Stimulated activated CD4-positive, alpha-beta T cell treated with anti-CD3 and anti-CD28 coated beads, Interleukin-2, amount 100 ng/mL, for 24 hours (primary cell): Measurements from ENCODE around the gene NPTN.
"Not testable (repeated sequence)": the region's sequence is repeated elsewhere in the genome, so short reads cannot be mapped to it uniquely, and the experiment has no call there.

Experiments used
- DNase-seq, 2 donors: peaks; one replicate each; pipeline ENCODE4 v3.0.0-alpha.2; 2020

The NPTN gene

DNA sequence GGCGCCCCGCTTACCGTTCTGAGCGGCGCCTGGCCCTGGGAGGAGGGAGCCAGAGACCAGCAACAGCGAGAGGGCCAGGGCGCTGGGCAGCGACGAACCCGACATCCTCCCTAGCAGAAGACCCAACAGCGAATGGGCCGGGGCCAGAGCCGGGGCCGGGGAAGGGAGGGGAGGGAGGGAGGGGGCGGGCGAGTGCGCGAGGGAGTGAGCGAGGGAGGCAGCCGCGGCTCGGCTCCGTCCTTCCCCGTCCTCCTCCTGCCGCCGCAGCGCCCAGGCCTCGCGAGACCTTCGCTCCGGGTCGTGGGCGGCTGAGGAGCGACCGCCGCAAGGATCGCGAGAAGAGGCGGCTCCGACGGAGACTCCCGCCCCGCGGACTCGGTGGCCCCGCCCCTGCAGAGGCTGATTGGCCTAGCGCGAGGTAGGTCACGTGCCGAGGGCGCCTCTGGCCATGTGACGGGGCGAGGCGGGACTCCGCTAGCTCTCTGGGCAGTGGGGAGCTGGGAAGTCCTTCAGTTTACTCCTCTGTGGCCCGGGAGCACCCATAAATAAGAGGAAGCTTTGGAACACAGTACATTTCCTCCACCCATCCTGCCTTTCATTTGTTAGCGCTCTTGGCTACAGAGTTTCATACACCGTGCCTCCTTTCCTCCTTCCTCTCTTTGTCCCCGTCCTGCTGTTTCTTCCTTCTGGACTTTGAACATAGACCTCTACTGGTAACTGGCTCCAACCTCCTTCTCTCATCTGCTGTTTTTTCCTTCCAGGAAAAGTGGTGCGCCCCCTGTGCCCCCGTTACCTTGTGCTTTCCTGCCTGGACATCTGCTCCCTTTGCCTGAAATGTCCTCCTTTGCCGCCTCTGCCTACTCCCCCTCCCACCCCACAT is at the start of gene NPTN:
NPTN (minus strand) TSS at position 279 of the 880 bp plus-strand sequence; CDS start at position 105, 174 bp downstream.
- peak; percentile 99 for DNase-seq

DNA sequence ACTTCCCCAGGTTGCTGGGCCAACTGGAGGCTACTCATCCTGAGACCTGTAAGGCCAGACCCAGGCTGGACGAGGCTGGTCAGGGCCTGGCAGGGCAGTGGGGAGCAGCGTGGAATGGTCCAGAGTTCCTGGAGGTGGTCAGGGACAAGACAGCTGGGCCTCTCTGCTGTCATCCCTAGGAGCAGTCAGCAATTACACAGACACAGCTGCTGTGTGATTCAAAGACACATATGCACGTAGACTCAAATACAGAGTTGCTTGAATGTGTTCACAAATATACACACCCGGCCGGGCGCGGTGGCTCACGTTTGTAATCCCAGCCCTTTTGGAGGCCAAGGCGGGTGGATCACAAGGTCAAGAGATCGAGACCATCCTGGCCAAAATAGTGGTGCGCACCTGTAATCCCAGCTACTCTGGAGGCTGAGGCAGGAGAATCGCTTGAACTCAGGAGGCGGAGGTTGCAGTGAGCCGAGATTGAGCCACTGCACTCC is 49.5 kb upstream of the NPTN start:
- no peak for DNase-seq

DNA sequence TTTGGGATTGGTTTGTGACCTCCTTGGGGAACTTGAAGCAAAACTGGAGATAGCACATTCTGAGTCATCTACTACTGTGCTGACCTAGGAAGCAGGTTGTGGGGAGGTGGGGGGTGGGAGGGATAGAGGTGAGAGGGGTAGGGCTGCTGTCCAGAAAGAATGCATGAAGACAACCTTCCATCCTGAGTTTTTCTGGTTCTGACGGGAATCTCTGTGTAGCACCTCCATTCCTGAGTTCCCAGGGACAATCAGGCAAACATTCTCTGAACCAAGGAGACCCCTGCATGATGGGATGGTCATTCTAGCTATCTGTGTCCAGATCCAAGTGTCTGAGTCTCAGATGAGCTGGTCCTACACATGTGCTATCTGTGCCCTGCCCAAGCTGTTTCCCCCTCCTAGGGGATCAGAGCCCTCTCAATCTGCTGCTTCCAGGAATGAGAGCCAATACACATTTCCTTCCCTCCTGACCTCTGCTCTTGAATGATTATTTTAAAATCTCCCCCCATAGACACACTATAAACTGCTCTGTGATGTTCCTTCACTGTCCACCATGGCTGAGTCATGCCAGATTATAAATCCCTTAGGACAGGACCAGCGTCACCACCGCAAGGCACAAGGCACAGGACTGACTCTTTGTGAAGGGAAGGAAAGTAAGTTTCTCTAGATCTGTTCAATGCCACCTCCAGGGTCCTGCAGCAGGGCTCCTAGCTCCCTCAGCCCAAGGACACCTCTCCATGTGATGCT is 48.8 kb upstream of the NPTN start:
- DNase-seq = no peak

DNA sequence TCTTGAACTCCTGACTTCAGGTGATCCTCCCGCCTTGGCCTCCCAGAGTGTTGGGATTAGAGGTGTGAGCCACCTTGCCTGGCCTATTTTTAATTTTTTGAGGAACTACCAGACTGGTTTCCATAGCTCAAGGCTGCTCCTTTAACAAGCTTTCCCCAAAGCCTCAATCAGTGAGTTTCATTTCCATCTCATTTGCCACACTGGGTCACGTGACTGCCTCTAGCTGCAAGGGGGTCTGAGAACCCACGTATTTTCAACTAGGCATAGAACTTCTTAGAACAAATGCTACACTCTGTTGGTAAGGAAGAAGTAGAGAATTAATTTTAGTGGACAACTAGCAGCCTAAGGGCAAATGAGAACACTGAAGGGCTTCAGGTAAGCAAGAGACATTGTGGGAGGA is 47.9 kb upstream of the NPTN start:
- DNase-seq = no peak

DNA sequence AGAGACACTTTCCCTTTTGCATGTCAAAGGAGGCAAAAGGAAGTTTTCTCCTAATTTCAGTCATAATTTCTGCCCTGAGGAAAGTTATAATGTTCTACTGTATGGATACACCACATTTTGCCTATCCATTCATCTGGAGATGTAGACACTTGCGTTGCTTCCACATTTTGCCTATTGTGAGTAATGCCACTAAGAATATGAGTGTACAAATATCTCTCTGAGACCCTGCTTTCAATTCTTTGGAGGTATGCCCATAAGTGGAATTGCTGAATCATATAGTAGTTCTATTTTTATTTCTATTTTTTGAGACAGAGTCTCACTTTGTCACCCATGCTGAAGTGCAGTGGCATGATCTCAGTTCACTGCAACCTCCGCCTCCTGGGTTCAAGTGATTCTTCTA is 47.4 kb upstream of the NPTN start:
- DNase-seq = no peak

DNA sequence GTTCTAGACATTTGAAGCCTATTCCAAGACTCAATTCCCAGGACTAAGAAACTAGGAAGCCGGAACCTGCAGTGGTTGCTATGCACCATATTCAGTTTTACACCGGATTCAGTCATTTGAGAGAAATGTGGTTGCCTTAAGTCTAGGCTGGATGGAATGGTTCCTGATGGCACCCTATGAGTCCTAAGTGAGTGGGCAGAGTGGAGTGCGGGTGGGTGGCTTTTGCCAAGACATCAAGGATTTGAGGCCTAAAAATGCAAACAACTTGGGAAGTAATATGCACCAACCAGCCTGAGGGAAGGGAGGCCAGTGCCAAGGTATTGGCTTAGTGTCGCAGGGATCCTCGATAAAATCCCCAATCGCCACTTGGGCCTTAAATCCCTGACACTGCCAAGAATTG is 46.8 kb upstream of the NPTN start:
- no peak for DNase-seq

DNA sequence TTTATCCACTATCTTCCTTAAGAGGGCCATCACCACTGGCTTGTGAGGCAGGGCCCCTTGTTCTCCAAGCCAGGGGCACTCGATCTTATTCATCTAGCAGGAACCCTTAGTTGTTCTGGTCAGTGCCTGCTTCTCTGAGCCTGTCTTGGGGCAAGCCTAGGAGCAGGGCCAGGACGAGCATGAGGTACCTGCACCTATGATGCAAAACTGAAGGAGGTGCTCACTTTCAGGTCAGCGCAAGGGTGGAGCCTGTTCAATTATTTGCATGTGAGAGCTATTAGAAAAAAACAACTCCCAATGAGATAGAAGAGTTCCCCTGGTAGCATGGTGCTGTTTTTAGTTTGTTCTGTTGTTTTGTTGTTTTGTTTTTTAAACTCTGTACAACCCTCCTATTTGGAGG is 46.0 kb upstream of the NPTN start:
- DNase-seq = no peak

DNA sequence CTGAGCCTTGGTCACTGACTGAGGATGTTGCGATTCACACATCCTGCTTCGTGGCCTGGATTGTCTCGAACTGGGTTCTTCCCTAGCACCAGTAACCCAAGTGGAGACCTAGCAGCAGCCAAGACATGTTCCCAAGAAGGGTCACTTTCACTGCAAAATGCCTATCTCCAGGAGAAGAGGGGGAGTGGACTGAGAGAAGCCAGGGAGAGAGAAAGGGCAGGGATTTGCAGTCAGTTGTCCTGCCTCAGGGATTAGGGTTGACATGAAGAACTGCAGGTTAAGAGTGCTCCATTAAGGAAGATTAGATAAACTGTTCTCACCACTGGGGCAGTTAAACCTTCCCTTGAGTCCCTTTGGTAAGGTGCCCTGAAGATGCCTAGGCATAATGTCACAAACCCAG is 45.3 kb upstream of the NPTN start:
- no peak for DNase-seq

DNA sequence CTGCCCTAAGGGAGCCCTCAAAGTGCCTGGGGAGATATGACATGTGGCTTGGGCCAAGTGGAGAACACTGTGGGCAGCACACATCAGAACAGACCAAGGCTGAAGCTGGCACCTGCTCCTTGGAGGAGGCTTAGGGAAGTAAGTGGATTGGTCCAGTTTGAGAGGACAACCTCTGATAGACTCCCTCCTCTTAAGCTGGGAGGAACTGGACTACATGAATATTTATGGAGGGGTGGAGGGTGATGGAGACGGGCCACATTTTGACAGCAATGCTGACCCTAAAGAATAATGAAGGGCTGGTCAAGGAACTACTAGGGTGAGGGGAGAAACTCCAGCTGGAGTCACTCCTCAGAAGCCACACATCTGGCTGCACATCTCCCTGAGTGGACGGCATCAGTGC is 44.5 kb upstream of the NPTN start:
- no peak for DNase-seq

DNA sequence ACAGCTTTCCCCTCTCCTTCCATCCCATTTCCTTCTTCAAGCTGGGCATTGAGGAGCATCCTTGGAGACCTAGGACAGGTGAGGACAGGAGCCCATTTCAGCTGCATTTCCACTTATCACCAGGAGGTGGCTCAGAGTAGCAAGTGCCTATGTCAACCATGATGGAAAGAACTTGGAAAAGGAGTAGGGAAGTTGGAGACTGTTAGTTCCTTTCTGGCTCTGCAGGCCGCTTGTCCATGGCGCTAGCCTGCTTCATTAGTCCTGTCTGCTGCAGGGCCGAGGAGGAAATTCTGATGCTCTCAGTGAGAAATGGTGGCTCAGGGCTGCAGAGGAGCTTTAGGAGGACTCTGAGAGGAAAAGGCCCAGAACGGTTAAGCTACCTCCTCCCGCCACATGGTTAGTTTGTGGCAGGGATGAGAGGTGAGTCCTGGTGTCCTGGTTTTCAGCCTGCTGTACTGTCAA is 44.0 kb upstream of the NPTN start:
- peak; percentile 56 to 61 for DNase-seq

DNA sequence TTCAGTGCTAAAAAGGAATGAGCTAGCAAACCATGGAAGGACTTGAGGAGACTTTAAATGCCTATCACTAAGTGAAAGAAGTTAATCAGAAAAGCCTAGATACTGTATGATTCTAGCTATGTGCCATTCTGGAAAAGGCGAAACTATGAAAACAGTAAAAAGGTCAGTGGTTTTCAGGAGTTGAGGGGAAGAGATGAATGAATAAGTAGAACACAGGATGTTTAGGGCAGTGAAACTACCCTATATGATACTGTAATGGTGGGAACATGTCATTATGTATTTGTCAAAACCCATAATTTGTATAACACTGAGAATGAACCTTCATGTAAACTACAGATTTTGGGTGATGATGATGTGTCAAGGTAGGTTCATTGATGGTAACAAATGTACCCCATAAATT is 41.4 kb upstream of the NPTN start:
- DNase-seq = no peak

DNA sequence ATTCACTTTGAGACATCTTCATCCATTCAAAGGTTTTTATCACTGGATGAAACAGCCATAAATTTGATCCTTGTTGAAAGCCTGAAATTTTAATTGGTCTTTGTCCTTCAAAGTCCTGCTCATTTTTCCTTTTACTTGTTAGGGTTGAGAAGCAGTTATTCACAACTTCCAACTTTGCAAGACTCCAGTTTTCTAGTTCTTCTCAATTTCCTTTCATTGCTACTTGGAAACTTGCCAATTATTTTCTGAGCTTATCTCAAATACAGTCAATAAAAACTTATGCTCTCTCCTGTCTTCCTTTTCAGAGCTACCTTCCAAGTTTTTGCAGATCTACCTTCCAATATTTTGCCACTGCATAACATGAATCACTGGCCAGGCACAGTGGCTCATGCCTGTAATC is 27.3 kb upstream of the NPTN start:
- DNase-seq = no peak

DNA sequence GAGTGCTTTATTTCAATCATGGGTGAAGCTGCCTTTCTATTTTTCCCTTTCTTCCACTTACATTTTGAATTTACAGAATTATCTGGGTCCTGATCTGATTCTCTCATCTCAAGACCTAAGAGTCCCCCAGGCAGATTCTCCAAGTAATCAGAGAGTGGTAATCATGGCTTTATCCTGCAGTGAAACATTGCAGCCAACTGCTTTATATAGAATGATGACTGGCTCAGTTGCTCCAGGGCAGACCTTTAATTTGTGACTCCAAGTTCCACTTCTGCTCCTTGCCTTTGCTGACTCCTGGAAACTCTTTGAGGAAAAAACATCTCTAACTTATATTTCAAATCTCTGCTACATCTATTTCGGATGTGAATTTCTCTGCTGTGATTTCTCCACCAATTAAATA is 25.5 kb upstream of the NPTN start:
- no peak for DNase-seq

DNA sequence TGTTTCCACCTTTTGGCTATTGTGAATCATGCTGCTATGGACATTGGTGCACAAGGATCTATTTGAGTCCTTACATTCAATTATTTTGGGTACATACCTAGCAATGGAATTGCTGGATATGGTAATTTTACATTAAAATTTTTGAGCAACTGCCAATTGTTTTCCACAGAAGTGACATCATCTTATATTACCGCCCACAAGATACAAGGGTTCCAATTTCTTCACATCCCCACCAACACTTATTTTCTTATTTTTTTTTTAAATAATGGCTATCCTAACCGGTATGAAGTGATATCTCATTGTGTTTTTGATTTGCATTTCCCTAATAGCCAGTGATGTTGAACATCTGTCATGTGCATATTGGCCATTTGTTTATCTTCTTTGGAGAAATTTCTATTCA is 22.5 kb upstream of the NPTN start:
- no peak for DNase-seq

DNA sequence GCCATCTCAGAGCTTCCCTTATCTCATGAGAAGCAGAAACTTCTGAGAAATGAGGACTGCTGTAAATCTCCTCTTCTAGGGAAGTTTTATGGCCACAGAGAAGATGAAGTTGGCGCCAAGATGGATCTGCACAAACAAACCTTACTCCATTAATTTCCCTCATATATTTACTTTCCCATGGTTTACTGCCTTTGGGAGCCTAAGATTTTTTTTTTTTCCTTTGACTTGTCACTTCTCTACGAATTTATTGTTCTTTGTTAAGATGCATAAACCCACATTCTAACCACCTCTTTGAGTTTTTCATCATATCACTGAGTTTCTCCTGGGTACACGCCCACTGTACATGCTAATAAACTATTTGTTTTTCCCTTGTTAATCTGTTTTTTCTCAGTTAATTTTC is 21.5 kb upstream of the NPTN start:
- DNase-seq = no peak

DNA sequence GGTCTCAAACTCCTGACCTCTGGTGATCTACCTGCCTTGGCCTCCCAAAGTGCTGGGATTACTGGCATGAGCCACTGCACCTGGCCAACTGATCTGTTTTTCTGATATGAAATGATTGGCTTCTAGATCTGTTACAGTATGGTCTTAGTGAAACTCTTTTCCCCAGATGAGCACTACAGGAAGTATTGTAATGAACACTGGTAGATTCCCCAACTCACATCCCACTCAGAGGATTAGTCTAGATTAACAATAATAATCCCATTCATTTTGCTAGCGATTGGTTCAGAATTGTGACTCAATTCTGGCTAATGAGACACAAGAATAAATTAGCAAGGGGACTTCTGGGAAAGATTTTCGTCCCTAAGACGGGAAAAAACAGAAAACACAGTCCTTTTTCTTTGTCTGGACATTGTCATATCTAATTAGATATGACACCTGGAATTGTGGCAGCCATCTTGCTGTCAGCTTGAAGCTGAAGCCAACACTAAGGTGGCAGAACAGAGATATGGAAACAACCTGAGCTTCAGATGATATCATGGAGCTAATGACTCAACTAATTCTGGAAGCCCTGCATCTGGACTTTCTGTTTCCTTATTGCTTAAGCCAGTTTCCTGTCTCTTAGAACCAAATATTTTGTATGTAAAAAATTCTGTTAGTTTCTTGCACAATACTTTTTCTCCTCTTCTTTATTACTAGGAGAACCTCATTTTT is 17.4 kb upstream of the NPTN start:
- no peak for DNase-seq

DNA sequence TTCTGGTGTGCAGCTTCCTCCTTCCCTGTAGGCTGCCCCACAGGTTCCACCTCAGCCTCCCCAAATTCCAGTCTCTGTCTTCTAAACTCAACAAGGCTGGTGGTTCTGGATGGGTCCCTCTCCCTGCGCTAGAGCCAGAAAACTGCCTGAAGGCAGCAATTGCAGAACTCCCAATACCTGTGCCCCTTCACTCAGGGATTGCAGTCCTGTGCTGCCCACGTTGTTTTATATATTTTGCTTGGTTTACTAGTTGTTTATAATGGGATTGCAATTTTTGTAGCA is 14.8 kb upstream of the NPTN start:
- no peak for DNase-seq

DNA sequence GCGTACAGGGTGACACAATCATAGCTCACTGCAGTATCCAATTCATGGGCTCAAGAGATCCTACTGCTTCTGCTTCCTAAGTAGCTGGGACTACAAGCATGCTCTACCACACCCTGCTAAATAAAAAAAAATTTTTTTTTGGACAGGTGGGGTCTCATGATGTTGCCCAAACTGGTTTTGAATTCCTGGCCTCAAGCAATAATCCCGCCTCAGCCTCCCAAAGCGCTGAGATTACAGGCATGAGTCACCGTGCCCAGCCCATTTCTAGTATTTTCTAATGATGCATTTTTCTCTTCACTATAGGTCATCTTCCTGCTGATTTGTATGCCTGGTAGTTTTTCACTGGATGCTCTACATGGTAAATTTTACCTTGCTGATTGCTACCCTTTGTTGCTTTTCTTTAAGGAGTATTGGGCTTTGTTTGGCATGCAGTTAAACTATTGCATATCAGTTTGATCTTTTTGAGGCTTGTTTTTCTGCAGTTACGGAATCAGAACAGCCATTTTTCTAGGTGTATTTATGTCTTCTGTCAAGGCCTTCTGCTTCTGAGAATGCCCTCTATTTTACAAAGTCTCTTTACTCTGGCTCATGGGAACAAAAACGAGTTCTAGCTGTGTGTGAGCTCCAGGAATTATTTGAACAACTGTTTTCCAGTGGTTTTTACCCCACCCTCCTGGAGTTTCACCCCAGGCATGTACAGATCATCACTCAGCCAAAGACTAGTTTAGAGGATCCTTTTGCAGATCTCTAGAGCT is 14.2 kb upstream of the NPTN start:
- DNase-seq = no peak

DNA sequence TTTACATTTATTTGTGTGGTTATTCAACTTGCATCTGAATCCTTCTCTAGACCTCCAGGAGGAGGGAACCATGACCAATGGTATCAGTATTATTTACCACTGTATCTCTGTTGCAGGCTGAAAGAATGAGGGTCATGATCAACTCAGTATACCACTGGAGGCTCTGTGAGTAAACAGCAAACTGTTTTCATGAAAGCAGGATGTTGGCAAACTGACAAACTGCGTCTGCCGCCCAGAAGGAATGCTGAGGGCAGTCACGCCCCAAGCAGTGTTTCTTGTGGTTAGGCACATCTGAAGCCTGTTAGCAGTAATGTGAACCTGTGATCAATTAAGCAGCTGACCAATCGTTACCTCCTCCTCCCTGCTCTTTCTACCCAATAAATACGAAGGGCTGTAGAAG is 6.3 kb upstream of the NPTN start:
- DNase-seq = not testable (repeated sequence)

DNA sequence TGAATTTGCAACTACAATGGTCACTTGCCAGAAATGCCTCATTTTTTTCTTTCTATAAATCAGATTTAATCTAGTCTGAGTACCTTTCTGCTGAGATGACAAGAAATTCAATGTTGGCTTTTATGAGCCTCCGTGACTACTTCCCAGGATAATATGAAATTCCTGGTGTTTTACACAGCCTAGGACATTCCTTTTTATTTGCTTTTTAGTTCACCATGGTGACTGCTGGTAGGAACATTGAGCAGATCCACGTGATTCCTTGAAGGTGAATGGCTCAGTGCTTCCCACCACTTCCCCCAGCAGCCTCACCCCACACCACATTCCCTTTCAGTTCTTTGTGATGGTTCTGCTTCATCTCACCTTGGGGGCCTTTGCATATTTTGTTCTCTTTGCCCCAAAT is 4.3 kb upstream of the NPTN start:
- DNase-seq = no peak

DNA sequence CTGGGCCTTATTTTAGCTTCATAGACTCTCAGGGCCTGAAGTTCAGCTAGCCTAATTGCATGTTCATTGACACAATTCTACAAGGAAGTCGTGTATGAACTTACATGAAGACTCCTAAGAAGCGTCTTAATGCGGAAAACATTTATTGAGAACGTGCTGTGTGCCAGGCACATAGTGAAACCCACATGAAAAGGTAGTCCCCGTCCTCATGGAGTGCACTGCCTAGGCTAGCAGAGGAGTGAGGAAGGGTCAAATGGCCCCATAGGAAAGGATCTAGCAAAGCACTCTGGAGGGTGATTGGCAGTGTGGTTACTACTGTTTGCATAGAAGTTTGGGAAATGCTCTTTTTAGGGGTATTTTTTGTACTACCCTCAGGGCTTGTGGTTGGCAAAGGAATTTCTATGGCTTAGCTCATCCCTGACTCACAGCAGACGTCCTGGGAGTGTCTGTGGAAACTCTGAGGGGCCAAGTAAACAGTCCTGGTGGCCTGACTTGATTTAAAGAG is 854 bp upstream of the NPTN start:
- no peak for DNase-seq

DNA sequence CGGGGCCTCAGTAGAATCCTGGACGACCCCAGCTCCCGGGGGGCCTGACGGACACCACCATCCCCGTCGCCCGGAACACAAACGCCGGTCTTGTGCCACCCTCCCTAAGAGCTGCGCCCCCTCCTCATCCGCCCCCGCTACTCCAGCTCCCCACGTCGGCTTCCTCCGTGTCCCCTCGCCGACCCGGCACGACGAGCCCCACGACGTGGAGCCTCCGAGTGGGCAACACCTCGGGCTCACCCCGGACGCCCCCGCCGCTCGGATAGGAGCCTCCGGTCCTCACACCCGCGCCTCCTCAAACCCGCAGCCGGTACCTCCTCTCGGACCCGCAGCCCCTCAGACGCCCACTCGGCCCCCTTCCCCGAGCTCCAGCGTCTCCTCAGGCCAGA is 525 bp downstream of the NPTN start:
- no peak for DNase-seq
